Mucosa of descending colon (tissue), 3 donors: ENCODE data around the gene UBXN10. TPM values are rescaled to one million over a fixed set of nuclear protein-coding genes. Genes with fewer than 3 reads are reported as not detected.

Experiments used
- ATAC-seq: fragments of 200-7000 bp; cut with Tn5 transposase; one replicate; pipeline ENCODE4 v1.9.1; 2020; ENCODE audit warnings: mild to moderate bottlenecking, moderate library complexity
- DNase-seq, 3 donors: peaks; one replicate each; pipeline ENCODE4 v3.0.0-alpha.2; 2020
- H3K36me3 ChIP-seq: fragments of 200-600 bp; one replicate; pipeline ENCODE4 v1.8.0; 2021; ENCODE audit warnings: low read depth, mild to moderate bottlenecking
- H3K4me1 ChIP-seq: fragments of 200-600 bp; one replicate; pipeline ENCODE4 v1.8.0; 2021; ENCODE audit warnings: low read depth, mild to moderate bottlenecking
- H3K4me3 ChIP-seq: fragments of 200-600 bp; one replicate; pipeline ENCODE4 v1.8.0; 2021; ENCODE audit warnings: mild to moderate bottlenecking
- H3K9me3 ChIP-seq: fragments of 200-600 bp; one replicate; pipeline ENCODE4 v1.8.0; 2021; ENCODE audit warnings: mild to moderate bottlenecking
- intact Hi-C, 2 donors: fragments of 100-400 bp; cut with DNase I in 1 of 2; cut with micrococcal nuclease in 1 of 2; formaldehyde crosslinking; loops; one replicate each; pipeline versions ENCODE4 v1.11.0 to v1.11.1; 2022; cut with DNase I, micrococcal nuclease
- total RNA-seq, 3 donors: library from RNA; stranded (reverse); fragmentation: NEBNext Ultra II Directional in 2 of 3; extraction: Animal tissue kit (Norgen Biotek cat#: 25700) in 2 of 3; gene quantifications; one replicate each; pipeline versions ENCODE4 v1.2.1 to v1.2.4, GENCODE V29; 2021 to 2023
- TF ChIP-seq, protein P1 (sequence below): fragments of 200-600 bp; IDR thresholded peaks from one replicate; pipeline ENCODE4 v1.8.0; 2022; ENCODE audit warnings: antibody characterized with exemption, mild to moderate bottlenecking
- donor health status: DM: no; HTN: no; CAD: no; lungs with moderate emphysema.
- donor health status: DM: no; HTN: no; CAD: no.
- donor health status: DM: no; HTN: yes; CAD: no.

UBXN10 gene
- total RNA-seq, 3 donors from 2014 or later: 5.8 to 15.5 (median 5.8) TPM

DNA sequence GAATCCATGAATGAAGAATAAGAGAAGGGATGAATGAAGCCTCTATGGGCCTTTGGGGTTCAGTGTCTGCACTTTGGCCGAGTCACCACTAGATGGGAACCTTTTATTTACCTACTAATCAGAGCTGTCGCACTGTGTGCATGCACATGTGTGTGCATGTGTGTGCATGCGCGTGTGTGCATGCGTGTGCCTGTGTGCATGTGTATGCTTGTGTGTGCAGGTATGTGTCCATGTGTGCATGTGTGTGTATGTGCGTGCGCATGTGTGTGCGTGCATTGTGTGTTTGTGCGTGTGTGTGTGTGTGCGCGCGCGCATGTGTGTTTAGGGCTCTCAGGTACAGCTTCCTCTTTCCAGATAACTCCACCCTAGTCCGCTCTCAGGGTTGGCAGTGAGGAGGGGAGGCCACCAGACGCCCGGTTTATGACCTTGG, 20.4 kb upstream of the UBXN10 start:
- peaks cover 15% of the 10 kb centered on the region for H3K9me3 ChIP-seq
- ATAC-seq (peak; percentile 70), DNase-seq (peak in 1 of 3 donors; percentile 41)
- TF ChIP-seq, protein P1, sequence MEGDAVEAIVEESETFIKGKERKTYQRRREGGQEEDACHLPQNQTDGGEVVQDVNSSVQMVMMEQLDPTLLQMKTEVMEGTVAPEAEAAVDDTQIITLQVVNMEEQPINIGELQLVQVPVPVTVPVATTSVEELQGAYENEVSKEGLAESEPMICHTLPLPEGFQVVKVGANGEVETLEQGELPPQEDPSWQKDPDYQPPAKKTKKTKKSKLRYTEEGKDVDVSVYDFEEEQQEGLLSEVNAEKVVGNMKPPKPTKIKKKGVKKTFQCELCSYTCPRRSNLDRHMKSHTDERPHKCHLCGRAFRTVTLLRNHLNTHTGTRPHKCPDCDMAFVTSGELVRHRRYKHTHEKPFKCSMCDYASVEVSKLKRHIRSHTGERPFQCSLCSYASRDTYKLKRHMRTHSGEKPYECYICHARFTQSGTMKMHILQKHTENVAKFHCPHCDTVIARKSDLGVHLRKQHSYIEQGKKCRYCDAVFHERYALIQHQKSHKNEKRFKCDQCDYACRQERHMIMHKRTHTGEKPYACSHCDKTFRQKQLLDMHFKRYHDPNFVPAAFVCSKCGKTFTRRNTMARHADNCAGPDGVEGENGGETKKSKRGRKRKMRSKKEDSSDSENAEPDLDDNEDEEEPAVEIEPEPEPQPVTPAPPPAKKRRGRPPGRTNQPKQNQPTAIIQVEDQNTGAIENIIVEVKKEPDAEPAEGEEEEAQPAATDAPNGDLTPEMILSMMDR: no peak
- H3K4me1 ChIP-seq: no peaks in the 10 kb centered on the region
- no peaks in the 10 kb centered on the region for H3K36me3 ChIP-seq
- intact Hi-C loops: no loop called here
- H3K4me3 ChIP-seq: no peak overlapping the region

DNA sequence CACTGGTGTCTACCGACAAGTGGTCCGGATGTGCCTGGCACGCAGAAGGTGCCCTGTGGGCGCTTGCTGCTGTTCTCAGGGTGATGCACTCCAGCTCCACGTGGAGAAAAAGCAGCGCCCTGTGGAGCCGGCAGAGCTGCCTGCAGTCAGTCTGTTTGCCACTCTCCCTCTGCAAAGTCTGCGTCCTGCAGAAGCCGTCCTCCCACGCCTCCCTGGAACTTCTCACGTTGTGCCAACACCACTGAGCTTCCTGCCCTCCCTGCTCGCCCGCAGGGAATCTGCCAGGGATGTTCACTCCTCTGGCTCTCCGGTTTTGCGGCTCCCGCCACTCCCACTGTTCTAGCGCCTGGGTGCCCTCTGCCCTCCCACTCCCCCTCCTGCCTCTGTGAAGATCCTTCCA, 19.8 kb upstream of the UBXN10 start:
- Histone ChIP-seq H3K9me3 (peaks cover 10% of the 10 kb centered on the region), H3K4me3 (no peak overlapping the region), H3K4me1 (no peaks in the 10 kb centered on the region), H3K36me3 (no peaks in the 10 kb centered on the region)
- ATAC-seq (peak; percentile 17), DNase-seq (peak in 1 of 3 donors; percentile 44)
- TF ChIP-seq, protein P1: no peak
- intact Hi-C loops: no loop called here

DNA sequence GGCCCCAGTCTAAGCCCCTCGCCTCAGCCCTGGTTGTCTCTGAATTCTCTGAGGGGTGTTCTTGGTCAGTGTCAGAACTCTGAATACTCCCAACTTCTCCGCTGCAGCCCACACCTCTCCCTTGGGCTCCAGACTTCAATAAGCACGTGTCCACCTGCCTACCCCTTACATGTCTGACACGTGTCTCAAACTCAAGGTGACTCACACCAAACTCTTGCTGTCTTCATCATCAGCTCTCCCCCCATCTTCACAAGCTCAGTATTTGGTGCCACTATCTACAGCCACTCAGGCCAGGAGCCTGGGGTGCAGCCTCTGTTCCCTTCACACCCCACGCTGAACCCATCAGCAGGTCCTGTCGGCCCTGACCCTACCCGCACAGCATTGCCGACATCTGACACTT, 18.8 kb upstream of the UBXN10 start:
- no peak for ATAC-seq
- intact Hi-C loops: no loop called here
- Histone ChIP-seq H3K36me3 (no peaks in the 10 kb centered on the region), H3K4me3 (no peak overlapping the region), H3K9me3 (no peaks in the 10 kb centered on the region), H3K4me1 (no peaks in the 10 kb centered on the region)
- TF ChIP-seq, protein P1: no peak
- no peak for DNase-seq

DNA sequence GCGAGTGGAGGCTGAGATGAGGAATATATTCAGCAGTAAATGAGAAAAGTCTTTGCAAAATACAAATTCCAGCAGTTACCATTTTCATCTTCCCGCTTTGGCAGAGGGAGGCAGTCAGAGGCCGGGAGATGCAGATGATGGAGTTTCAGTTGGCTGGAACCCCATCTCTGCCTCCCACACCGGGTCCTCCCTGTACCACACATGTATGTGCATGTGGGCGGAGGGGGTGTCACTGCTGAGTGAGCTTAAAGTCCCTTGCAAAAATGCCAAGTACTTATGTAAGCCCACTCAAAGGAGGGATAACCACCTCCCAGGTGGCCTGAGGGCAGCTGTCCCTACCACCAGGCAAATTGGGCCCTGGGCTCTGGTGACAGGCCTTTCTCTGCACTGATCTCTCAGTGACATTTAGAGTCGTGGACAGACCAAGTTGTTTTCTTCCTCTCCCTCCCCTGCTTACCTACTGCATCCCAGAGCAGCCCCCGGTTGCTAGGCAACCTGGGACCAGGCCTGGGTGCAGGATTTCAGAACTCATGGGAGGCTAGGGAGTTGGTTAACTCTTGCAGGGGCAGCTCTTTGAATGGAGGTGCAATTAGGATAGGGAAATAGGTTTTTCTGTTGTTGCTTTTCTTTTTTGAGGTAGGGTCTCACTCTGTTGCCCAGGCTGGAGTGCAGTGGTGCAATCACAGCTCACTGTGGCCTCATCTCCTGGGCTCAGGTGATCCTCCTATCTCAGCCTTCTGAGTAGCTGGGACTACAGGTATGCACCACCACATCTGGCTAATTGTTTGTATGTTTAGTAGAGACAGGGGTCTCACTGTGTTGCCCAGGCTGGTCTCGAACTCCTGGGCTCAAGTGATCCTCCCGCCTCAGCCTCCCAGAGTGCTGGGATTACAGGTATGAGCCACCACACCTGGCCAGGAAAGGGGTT, 17.1 kb upstream of the UBXN10 start:
- ATAC-seq (no peak), DNase-seq (peak in 1 of 3 donors; percentile 21)
- intact Hi-C loops: no loop called here
- Histone ChIP-seq H3K36me3 (no peaks in the 10 kb centered on the region), H3K4me1 (no peaks in the 10 kb centered on the region), H3K9me3 (no peaks in the 10 kb centered on the region), H3K4me3 (no peak overlapping the region)
- TF ChIP-seq, protein P1: no peak

DNA sequence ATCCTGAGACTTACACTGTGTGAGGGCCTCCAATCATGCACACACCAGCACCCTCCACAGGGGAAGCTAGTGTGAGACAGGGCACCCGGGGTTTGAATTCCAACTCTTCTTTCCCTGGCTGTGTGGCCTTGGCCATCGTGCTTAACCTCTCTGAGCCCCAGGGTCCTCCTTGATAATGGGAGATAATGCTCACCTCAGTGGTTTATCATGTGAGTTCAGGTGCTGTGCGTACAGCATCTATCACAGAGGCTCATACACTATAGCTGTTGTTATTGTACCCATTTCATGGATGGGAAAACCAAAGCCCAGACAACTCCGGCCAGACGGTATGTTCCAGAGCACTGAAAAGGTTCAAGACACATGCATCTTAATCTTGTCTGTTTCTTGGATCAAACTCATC, 16.0 kb upstream of the UBXN10 start:
- H3K4me1 ChIP-seq: no peaks in the 10 kb centered on the region
- H3K9me3 ChIP-seq: no peaks in the 10 kb centered on the region
- DNase-seq: no peak
- no peaks in the 10 kb centered on the region for H3K36me3 ChIP-seq
- TF ChIP-seq, protein P1: no peak
- no peak for ATAC-seq
- intact Hi-C loops: no loop called here
- no peak overlapping the region for H3K4me3 ChIP-seq
